ENCODE data around the gene CFAP210.
"Not testable (repeated sequence)": the region's sequence is repeated elsewhere in the genome, so short reads cannot be mapped to it uniquely, and the experiment has no call there.

Gene CFAP210

GRCh38 chr2:169670937-169671336, 23.3 kb downstream of the CFAP210 start:
- no peak for DNase-seq

DNA sequence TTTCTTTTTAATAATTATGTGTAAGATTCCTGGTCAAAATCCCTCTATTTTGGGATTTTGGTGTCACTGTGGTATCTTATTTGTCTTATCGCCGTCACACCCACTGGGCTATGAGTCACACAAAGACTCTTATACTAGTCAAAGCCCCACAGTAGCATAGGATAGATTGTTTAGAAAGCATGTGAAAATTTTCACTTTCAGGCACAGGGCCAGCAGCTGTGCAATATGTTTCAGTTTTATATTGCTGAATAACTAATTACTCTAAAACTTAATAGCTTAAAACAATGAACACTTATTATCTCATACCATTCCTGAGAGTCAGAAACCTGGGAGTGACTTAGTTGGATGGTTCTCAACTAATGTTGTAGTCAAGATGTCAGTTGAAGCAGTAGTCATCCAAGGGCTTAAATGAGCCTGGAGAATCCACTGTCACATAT, 24.0 kb downstream of the CFAP210 start:
- DNase-seq, result no peak

DNA sequence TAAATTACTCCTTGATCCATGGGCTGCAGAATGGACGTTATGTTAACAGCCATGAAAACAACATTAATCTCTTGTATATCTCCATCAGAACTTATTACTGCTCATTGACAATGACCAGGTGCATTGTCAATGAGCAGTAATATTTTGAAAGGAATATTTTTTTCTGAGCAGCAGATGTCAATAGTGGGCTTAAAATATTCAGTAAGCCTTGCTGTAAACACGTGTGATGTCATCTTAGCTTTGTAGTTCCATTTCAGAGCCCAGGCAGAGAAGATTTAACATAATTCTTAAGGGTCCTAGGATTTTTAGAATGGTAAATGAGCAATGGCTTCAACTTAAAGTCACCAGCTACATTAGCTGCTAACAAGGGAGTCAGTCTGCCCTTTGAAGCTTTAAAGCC, 26.6 kb downstream of the CFAP210 start:
- no peak for DNase-seq

DNA sequence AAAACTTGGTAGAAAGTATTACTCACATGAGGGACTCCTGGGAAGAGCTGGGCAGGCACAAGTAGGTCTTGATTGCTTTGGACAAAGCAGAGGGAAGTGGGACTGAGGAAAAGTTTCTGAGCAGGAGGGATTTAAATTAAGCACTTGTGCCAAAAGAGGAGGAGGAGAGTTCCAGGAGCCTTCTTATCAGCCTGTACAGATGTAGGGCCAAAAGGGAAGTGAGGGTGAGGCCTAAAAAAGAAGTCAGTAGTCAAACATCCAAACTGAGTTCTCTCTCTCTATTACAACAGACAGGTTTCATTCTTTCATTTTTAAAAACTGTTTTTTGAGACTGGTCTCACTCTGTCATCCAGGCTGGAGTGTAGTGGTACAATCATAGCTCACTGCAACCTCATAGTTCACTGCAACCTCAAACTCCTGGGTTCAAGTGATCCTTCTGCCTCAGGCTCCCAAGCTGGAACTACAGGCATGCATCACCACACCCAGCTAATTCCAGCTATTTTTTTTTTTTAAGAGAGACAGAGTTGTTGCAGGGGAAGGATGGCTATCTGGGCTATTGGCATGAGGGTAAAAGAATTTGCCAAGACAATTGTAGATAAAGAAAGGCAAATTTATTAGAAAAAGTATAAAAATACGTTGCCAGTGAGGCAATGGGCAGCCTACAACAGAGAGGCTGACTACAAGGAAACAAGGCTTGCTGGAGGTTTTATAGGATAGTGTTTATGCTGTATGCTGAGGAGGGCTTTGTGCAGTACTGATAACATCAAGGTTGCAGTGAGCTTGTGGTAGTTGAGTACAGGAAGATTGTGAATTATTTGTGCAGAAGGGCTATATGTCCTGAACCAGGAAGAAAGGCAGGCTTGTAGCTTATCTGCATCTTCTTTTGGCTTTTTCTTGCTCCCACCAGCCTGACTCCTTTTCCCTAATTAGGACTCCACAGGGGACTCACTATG, 29.0 kb downstream of the CFAP210 start:
- DNase-seq, result no peak

GRCh38 chr2:169664600-169664977, 29.6 kb downstream of the CFAP210 start:
- no peak for DNase-seq

DNA sequence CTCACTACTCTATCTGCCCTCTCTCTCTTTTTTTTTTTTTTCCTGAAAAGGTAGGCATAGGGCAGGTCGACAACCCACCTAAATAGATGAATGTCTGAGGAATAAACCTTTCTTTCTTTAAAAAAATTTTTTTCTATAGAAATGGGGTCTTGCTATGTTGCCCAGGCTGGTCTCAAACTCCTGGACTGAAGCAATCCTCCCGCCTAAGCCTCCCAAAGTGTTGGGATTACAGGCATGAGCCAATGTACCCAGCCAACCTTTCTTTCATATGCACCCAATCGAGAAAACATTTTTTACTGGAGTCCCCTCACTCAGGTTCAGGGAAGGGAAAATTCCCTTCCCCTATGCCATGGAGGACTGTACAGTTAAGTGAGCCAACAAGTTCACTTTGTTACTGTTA, 31.0 kb downstream of the CFAP210 start:
- no peak for DNase-seq

DNA sequence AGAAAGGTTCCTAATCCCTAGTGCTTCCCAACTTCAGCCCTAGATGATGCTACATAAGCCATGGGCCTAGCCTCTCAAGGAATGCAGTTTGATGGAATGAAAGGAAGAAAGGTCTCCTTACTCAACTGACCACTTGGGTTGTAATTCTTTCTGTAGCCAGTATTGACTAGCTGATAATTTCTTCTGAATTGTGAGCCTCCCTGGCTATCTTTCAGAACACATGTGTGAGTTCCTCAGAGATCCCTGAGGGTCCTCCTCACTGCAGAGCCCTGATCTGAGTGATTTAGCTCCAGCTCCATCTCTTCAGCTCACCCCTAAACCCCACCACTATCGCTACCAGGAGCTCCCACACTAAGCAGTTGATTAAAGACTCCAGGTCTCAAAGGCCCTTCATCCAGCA, 31.5 kb downstream of the CFAP210 start:
- no peak for DNase-seq

GRCh38 chr2:169661265-169661664, 32.9 kb downstream of the CFAP210 start:
- DNase-seq, result no peak

DNA sequence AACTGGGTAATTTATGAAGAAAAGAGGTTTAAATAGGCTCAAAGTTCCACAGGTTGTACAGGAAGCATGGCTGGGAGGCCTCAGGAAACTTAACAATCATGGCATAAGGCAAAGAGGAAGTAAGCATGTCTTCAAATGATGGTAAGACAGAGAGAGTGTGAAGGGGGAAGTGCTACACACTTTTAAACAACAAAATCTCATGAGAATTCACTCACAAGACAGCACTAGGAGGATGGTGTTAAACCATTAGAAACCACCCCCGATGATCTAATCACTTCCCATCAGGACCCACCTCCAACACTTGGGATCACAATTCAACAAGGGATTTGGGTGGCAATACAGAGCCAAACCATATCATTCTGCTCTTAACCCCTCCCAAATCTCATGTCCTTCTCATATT, 34.9 kb downstream of the CFAP210 start:
- no peak for DNase-seq

- no peak for DNase-seq
Observed at GRCh38 chr2:169658877-169659276, 35.3 kb downstream of the CFAP210 start.

- DNase-seq, result no peak
Observed at GRCh38 chr2:169656164-169656563, 38.0 kb downstream of the CFAP210 start.

- no peak for DNase-seq
Observed at GRCh38 chr2:169653636-169654035, 40.6 kb downstream of the CFAP210 start.

- no peak for DNase-seq
Observed at GRCh38 chr2:169649278-169649677, 44.9 kb downstream of the CFAP210 start.

DNA sequence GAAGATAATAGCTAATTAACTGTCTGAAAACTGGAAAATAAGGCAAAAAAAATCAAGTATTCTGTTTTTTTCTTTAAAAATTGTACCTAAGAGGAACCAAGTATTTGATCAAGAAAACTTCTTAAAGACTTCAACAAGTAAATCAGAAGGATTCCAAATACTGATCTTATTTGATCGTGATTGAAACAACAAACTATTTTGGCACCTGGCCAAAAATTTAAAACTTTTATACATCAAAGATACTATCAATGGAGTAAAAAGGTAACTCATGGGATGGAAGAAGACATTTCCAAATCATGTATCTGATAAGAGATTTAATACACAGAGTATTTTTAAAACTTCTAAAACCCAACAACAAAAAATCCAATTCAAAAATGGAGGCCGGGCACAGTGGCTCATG, 46.7 kb downstream of the CFAP210 start:
- no peak for DNase-seq

DNA sequence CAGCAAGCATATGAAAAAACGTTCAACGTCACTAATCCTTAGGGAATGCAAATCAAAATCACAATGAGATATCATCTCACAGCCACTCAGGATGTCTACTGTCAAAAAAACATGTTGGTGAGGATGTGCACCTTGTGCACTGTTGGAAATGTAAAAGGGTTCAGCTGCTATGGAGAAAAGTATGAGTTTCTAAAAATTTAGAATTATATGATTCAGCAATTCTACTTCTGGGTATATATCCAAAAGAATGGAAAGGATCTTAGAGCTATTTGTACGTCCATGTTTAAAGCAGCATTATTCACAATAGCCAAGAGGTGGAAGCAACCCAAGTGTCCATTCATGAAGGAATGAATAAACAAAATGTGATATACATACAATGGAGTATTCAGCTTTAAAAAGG, 50.0 kb downstream of the CFAP210 start:
- no peak for DNase-seq

GRCh38 chr2:169641464-169641863, 52.7 kb downstream of the CFAP210 start:
- DNase-seq, result no peak

- no peak for DNase-seq
Observed at GRCh38 chr2:169640104-169640503, 54.1 kb downstream of the CFAP210 start.

DNA sequence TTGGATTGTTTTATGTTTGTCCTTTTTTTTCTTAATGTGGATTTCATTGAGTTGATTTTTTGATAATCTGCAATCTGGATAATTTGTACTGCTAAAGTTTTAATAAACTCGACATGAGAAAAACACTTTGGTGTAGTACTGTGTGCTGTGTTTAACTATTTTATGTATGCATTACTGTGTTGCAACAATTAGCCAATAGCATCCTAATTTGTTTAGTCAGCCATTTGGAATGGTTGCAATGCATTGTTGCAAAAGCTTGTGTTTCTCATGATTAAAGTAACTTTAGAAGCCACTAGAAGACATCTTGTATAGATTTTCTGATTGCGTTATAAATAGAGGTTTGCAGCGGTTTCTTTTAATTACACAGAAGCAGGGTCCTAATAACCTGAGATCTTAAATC, 56.6 kb downstream of the CFAP210 start:
- no peak for DNase-seq

GRCh38 chr2:169636440-169637097, 57.6 kb downstream of the CFAP210 start:
- no peak for DNase-seq

DNA sequence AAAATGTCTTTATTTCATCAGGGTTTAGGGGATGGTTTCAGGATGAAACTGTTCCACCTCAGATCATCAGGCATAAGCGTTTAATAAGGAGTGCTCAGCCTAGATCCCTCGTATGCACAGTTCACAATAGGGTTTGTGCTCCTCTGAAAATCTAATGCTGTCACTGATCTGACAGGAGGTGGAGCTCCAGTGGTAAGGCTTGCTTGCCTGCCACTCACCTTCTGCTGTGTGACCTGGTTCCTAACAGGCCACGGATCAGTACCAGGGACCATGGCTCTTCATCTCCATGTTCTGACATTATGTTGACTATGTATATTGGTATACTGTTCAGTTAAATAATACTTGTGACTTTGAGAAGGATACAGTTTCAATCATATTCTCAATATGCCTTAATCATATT, 68.4 kb downstream of the CFAP210 start:
- no peak for DNase-seq

DNA sequence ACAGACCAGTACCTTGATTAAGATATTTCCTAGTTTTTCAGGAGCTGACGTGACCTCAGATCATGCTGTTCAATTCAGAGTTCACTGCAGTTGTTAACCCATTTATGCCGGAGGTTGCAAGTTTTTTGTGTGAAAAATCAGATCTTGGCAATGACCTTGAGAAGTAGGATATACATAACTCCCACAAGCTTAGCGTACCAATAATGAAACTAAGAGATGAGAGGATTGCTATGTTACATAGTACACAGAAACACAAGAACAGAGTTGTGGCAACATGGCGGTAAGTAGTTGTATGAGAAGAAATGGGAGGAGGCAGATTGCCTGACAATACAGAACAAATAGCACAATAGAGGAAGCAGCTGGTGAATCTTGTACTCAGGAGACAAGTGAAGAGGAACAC, 71.0 kb downstream of the CFAP210 start:
- DNase-seq, result no peak

DNA sequence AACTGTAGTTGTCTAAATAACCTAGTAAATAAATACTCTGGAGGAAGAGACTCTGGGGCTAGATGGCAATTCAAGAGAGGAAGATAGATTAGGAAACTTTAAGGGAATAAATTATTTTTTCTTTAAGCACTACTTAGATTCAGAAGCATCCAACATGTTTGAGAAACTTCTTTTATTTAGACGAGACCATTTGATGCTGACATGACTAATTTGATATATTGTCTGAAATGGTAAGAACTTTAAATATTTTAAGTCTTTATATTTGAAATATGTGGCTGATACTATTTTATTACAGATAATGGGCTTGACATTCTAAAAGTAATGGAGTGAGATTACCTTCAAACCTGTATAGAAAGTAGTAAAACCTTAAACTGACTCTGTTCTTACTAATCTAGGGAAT, 73.7 kb downstream of the CFAP210 start:
- DNase-seq, result no peak

- no peak for DNase-seq
Observed at GRCh38 chr2:169619946-169620345, 74.3 kb downstream of the CFAP210 start.

DNA sequence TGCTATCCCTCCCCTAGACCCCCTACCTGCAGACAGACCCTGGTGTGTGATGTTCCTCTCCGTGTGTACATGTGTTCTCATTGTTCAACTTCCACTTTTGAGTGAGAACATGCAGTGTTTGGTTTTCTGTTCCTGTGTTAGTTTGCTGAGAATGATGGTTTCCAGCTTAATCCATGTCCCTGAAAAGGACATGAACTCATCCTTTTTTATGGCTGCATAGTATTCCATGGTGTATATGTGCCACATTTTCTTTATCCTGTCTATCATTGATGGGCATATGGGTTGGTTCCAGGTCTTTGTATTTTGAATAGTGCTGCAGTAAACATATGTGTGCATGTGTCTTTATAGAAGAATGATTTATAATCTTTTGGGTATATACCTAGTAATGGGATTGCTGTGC, 78.2 kb downstream of the CFAP210 start:
- DNase-seq, result not testable (repeated sequence)

All from activated CD4-positive, alpha-beta T cell treated with anti-CD3 and anti-CD28 coated beads for 1 hour (primary cell).